ENCODE data around the gene TMEM154.

Gene TMEM154

GRCh38 chr4:152679414-152680281 is at the start of gene TMEM154:
Gene TMEM154 (minus strand): TSS chr4:152679997. CDS start chr4:152679933, 64 bp downstream.
- DNase-seq (ENCODE audit: low read depth in 1 of 2, low spot score in 1 of 2), result peak; percentile 17 to 46

DNA sequence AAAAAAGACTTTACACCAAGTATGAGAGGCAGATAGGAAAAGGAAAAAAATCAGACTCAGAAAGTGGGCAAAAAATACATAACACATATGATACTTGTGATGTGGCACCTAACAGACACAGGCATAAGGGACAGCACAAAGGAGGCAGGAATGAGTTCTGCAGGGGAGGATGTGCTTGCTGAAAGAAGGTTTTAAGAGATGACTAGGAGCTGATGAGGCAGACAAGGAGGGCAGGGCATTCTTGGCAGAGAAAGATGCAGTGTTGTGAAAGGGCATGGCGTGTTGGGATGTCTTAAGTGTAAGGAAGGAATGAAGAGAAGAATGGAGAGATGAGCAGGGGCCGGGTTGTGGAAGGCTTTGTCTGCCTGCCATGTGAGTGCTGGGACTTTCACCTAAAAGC is 49.7 kb upstream of the TMEM154 start:
- DNase-seq (ENCODE audit: low read depth in 1 of 2, low spot score in 1 of 2), result no peak

- DNase-seq (ENCODE audit: low read depth in 1 of 2, low spot score in 1 of 2), result no peak
Measured at GRCh38 chr4:152728343-152728742, 48.5 kb upstream of the TMEM154 start.

GRCh38 chr4:152727784-152728183 is 48.0 kb upstream of the TMEM154 start:
- no peak for DNase-seq (ENCODE audit: low read depth in 1 of 2, low spot score in 1 of 2)

DNA sequence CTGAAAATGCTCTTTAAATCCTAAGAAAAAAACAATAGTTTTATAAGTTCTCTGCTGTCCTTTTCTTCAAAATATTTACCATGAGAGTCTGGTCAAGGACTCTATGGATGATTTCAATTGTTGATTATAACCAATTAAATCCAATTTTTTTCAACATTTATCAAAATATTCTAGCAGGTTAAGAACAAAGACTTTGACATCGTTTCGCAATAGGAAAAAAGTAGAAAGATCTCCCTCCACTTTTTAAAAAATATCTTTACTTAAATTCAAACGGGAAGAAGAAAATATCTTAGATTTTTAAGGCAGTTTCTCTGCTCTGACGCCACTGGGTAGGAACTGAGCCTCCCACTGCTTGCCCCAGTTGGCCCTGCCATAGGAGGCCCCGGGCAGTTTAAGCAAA is 44.7 kb upstream of the TMEM154 start:
- DNase-seq (ENCODE audit: low read depth in 1 of 2, low spot score in 1 of 2), result no peak

- DNase-seq (ENCODE audit: low read depth in 1 of 2, low spot score in 1 of 2), result no peak
Measured at GRCh38 chr4:152723236-152723635, 43.4 kb upstream of the TMEM154 start.

DNA sequence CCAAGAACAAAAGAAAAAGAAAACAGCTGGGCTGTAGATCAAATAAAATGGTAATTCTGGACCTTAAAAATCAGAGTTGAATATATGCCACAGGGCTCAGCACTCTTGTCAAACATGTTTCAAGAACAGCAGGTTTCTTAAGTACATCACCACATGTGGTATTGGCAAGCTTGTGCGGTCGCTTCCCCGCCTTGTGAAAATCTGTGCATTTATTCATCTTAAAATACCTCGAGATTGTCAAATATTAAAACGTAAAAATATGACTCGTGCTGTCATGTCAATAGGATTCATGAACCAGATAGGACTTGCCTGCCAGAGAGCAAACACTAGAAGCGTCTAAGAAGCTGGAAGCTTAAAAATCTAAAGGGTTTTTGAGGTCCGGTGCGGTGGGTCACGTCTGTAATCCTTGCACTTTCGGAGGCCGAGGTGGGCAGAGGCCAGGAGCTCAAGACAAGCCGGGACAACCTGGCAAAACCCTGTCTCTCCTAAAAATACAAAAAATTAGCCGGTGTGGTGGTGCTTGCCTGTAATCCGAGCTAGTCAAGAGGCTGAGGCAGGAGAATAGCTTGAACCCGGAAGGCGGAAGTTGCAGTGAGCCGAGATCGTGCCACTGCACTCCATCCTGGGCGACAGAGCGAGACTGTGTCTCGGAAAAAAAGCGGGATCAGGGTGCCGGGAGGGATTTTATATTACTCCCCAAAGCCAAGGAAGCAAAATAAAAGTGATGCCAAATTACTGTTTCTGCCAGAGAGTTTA is 40.2 kb upstream of the TMEM154 start:
- DNase-seq (ENCODE audit: low read depth in 1 of 2, low spot score in 1 of 2), result no peak

DNA sequence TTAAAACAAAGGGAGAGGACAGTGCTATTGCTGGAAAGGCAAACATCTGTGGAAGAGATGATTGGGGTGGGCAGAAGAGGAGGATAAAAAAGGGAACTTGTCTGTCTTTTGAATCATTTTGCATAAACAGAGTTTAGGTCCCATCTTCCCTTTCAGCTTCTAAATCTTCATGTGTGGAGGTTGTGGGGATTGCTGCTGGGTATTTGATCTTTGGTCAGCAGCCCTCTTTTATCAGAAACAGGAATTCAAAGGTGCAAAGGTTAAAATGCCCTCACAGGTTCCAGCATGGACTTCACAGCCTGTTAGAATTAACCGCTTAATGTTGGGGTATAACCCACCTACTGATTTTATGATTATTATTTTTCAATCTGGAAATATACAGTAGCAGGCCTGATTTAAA is 39.5 kb upstream of the TMEM154 start:
- DNase-seq (ENCODE audit: low read depth in 1 of 2, low spot score in 1 of 2), result no peak

GRCh38 chr4:152715076-152715475 is 35.3 kb upstream of the TMEM154 start:
- DNase-seq (ENCODE audit: low read depth in 1 of 2, low spot score in 1 of 2), result no peak

DNA sequence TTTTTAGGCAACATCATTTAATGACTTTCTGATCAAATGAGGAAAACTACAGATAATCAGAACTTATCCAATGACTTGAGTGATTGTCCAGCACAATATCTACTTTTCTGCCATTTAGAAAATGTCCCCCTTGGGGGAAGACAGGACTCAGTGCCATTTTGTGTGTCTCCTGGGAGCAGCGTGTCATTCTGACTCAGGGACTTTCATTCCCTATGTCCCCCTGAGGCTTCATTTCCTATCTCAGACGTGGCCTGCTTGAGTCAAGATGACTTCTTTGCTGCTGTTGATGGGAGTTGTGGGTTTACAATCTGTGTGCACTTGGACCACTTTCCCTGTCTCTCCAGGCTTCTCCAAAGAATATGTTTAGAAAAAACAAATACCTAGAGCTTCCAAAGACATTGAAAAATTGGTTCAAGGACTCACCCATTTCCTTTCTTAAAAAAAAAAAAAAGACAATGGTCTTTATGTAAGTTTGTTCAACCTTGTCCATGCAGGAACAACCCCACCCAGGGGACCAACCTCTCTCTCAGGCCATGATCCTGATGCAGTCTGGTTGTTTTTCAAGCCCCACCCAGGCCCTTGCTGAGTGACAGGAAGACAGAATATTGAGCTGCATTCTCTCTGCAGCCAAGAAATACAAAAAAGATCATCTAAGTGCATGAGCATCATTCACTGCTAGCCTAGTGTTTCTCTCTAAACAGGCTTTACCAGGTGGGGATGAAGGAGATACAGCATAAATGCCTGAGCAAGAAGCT is 34.3 kb upstream of the TMEM154 start:
- no peak for DNase-seq (ENCODE audit: low read depth in 1 of 2, low spot score in 1 of 2)

DNA sequence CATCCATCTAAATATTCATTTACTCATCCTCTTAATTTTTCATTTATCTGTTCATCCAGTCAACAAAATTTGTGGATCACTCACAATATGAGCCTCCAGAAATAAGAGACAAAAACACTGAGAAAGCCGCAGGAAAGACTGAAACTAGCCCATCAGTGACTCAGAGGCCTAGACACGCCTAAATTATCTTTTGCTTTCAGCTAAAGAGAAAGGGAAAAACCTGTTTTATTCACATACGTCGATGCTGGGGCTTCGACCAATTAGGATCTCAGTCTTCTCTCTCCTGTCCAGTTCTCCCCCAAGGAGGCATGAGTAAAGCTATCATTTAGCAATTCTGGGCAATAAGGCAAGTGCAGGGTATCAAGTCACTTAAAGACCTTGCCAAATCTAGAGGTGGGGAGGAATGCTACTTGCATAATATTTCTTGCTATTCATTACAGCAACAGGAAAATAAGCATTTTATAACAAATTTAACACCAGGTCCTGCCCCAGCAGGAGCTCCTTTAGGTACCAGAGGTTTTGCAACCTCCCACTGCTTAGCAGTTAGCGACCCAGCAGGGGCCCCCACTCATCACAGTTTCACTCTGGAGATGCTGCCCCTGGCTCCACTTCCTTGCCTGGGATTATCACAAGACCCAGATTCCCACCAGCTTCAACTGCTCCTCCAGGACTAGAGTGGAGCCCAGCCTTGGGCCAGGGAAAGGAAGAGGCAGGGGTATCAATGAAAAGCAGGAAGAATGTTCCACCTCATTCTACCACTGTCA is 30.1 kb upstream of the TMEM154 start:
- DNase-seq (ENCODE audit: low read depth in 1 of 2, low spot score in 1 of 2), result no peak

- no peak for DNase-seq (ENCODE audit: low read depth in 1 of 2, low spot score in 1 of 2)
Measured at GRCh38 chr4:152708796-152709195, 29.0 kb upstream of the TMEM154 start.

GRCh38 chr4:152708361-152708760 is 28.6 kb upstream of the TMEM154 start:
- no peak for DNase-seq (ENCODE audit: low read depth in 1 of 2, low spot score in 1 of 2)

- DNase-seq (ENCODE audit: low read depth in 1 of 2, low spot score in 1 of 2), result no peak
Measured at GRCh38 chr4:152707632-152708031, 27.8 kb upstream of the TMEM154 start.

DNA sequence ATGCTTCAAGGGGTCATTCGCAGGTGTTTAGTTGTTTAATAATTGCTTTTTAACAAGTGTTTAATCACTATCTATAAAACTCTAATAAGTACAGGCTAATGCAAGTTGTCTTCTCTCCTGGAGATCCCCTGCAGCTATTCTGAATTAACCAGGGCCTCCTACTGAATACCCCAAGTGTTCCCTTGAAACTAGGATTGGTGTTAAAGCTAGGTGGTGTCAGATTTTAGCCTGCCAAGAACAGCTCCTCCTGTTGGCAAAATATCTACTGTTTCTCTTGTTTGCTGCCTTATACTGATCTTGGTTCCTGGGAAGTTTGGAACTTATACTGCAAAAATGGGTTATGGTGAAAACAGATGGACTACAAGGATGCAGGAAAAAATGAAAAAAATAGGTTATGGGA is 26.1 kb upstream of the TMEM154 start:
- DNase-seq (ENCODE audit: low read depth in 1 of 2, low spot score in 1 of 2), result no peak

- no peak for DNase-seq (ENCODE audit: low read depth in 1 of 2, low spot score in 1 of 2)
Measured at GRCh38 chr4:152704788-152705187, 25.0 kb upstream of the TMEM154 start.

- no peak for DNase-seq (ENCODE audit: low read depth in 1 of 2, low spot score in 1 of 2)
Measured at GRCh38 chr4:152700151-152700550, 20.4 kb upstream of the TMEM154 start.

DNA sequence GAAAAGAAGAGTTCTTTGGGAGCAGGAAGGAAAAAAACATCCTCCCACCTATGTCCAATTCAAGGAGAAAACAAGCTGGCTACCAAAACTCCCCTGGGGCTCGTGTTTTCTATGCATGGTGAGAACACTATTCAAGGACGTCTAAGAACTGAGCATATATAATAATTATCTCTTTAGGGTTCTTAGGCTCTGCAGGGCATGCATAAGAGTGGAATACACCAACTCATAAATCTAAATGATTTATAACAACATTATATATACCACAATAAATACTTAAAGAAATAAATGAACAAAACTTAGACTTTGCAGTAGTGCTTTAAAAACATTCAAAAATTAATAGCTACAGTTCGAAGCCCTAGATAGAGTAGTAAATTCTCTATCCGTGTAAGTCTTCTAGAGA is 19.5 kb upstream of the TMEM154 start:
- no peak for DNase-seq (ENCODE audit: low read depth in 1 of 2, low spot score in 1 of 2)

DNA sequence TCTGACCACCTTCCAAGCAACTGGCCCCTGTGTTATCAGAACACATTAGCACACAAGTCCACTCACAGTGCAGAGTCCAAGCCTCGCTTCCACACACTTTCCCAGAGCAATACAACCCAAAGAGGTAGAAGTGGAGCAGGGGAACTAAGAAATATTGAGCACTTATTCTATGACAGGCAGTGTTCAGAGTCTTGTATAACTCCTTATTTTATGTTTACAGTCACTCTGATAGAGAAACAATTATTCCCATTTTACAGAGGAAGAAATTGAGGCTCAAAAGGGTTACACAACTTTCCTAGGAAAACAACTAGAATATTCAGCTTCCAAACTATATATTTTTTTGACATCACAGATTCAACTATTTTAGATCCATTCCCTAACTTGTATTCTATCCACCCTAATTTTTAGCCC is 18.3 kb upstream of the TMEM154 start:
- DNase-seq (ENCODE audit: low read depth in 1 of 2, low spot score in 1 of 2), result no peak

DNA sequence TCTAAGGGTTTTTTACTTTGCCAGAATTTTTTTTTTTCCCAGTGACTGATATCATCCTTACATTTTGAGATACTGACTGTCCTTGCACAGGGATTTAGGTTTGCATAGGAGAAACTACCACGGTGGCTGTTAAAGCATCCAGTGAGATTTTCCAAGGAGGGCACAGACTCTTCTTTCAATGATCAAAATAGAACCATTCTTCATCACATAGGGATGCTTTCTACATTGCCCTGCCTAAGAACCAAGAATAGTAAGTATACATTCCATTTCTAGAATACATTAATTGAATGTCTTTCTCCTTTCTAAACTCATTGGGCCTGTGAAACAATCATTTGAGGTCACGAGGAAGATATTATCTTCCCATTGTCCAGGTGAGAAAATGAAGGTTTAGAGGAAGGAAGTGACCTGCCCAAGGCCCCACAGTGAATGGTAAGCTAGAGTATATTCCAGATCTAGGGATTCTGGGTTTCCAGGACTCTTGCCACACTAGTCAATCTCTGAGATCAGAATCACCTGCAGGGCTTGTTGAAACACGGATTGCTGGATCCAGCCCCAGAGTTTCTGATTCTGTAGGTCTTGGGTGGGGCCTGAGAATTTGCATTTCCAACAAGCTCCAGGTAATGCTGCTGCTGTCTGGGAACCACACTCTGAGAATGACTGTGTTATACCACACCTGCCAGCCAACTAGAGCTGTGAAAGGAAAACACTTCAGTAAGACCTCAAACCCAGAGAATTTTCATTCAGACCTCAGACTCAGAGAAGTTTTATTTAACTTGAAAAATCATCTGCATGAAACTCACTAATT is 17.7 kb upstream of the TMEM154 start:
- DNase-seq (ENCODE audit: low read depth in 1 of 2, low spot score in 1 of 2), result no peak

Measured in activated CD4-positive, alpha-beta T cell treated with anti-CD3 and anti-CD28 coated beads, Interleukin-2, amount 50 U/mL, for 24 hours (primary cell).